ENCODE data around the gene FTO.

GRCh38 chr16:53829186-53829747 is 125.3 kb downstream of the FTO start:
- TF ChIP-seq CTCF (IDR thresholded peaks at IDR 0.05; ENCODE audit: low read length) (no peak), EZH2phosphoT487 (IDR thresholded peaks at IDR 0.05; ENCODE audit: low read length) (no peak)
